Gastroesophageal sphincter (tissue), 4 donors: ENCODE measurements around the gene PGLYRP3. TPM values are rescaled to one million over a fixed set of nuclear protein-coding genes. Genes with fewer than 3 reads are reported as not detected.

Source experiments
- ATAC-seq: fragments of 150-250 bp; one replicate; pipeline ENCODE4 v1.9.1; 2016; ENCODE audit warnings: mild to moderate bottlenecking, moderate library complexity
- H3K27ac ChIP-seq, 4 donors: fragments of 200-600 bp; sonication (generic) in 3 of 4; 1 replicate in 3 of 4; 2 replicates in 1 of 4; pipeline ENCODE4 v1.5.1; 2016 to 2019
- H3K27me3 ChIP-seq: fragments of 200-600 bp; sonication (generic); one replicate; pipeline ENCODE4 v1.5.1; 2019
- H3K36me3 ChIP-seq, 2 donors: fragments of 200-600 bp; sonication (generic); one replicate each; pipeline ENCODE4 v1.5.1; 2019; ENCODE audit warnings: control low read depth in 1 of 2
- H3K4me1 ChIP-seq, 3 donors: fragments of 200-600 bp; sonication (generic); 1 replicate in 2 of 3; 2 replicates in 1 of 3; pipeline ENCODE4 v1.5.1; 2016 to 2019; ENCODE audit warnings: control low read depth in 2 of 3
- H3K4me3 ChIP-seq, 2 donors: fragments of 200-600 bp; sonication (generic); one replicate each; pipeline ENCODE4 v1.5.1; 2019; ENCODE audit warnings: mild to moderate bottlenecking in 1 of 2, moderate library complexity in 1 of 2
- H3K9me3 ChIP-seq, 3 donors: fragments of 200-600 bp; sonication (generic); one replicate each; pipeline ENCODE4 v1.5.1; 2017 to 2019; ENCODE audit warnings: control low read depth in 2 of 3
- CTCF ChIP-seq, 4 experiments: fragments of 200-600 bp in 2 of 4; fragments of 450-650 bp in 2 of 4; sonication (generic) in 1 of 4; IDR thresholded peaks; one replicate each; pipeline ENCODE4 v1.5.1; 2017 to 2019; ENCODE audit warnings: antibody characterized with exemption in 4 of 4, mild to moderate bottlenecking in 2 of 4, moderate library complexity in 2 of 4
- EP300 ChIP-seq: sonication (generic); formaldehyde crosslinking; IDR thresholded peaks from one replicate; pipeline ENCODE4 v1.6.1; 2017; ENCODE audit warnings: antibody characterized with exemption, mild to moderate bottlenecking
- POLR2A ChIP-seq, 2 donors: fragments of 450-650 bp; IDR thresholded peaks; one replicate each; pipeline ENCODE4 v1.6.1; 2017; ENCODE audit warnings: antibody characterized with exemption in 2 of 2, mild to moderate bottlenecking in 2 of 2, moderate library complexity in 1 of 2
- POLR2AphosphoS5 ChIP-seq: sonication (generic); formaldehyde crosslinking; IDR thresholded peaks from one replicate; pipeline ENCODE4 v1.6.1; 2017; ENCODE audit warnings: antibody characterized with exemption
- WGBS, 2 donors: methylation state at CpG; one replicate each; pipeline ENCODE4 v1.1.5; 2018; ENCODE audit warnings: low coverage in 1 of 2; 5-methylcytosine and 5-hydroxymethylcytosine counted together
- total RNA-seq, 4 donors: library from RNA; depleted of rRNA; stranded (reverse); fragments of >200 nt; gene quantifications; one replicate each; pipeline ENCODE4 v1.1.0, GENCODE V29; 2016

Gene PGLYRP3
- total RNA-seq, 4 donors from 2014 or later: 0.45 TPM; not detected in 3

GRCh38 chr1:153262462-153263157 is 50.1 kb downstream of the PGLYRP3 start:
- Histone ChIP-seq H3K4me3 (no peak overlapping the region), H3K9me3 (no peaks in the 10 kb centered on the region), H3K4me1 (peaks cover 0 to 24% (median 7%) of the 10 kb centered on the region in 3 donors), H3K27me3 (peaks cover 88% of the 10 kb centered on the region), H3K36me3 (no peaks in the 10 kb centered on the region), H3K27ac (no peak overlapping the region)
- ATAC-seq: no peak
- 34 to 39% methylated on average over 9 to 10 of the region's 10 CpGs for WGBS, 2 donors
- TF ChIP-seq CTCF (IDR thresholded peaks at IDR 0.05) (no peak), POLR2A (IDR thresholded peaks at IDR 0.05) (no peak), EP300 (no peak), POLR2AphosphoS5 (no peak)

- TF ChIP-seq EP300 (no peak), CTCF (IDR thresholded peaks at IDR 0.05) (no peak), POLR2AphosphoS5 (no peak), POLR2A (IDR thresholded peaks at IDR 0.05) (no peak)
- H3K27me3 ChIP-seq: peaks cover 82% of the 10 kb centered on the region
- no peak for ATAC-seq
Observed at GRCh38 chr1:153262070-153262366, 50.7 kb downstream of the PGLYRP3 start.

GRCh38 chr1:153261281-153262069 is 51.3 kb downstream of the PGLYRP3 start:
- Histone ChIP-seq H3K27ac (peak overlapping the region in 1 of 4 donors; percentile 32), H3K36me3 (no peaks in the 10 kb centered on the region), H3K4me1 (peaks cover 0 to 24% (median 7%) of the 10 kb centered on the region in 3 donors), H3K9me3 (no peaks in the 10 kb centered on the region), H3K27me3 (peaks cover 77% of the 10 kb centered on the region), H3K4me3 (peak overlapping the region; percentile 11 to 59)
- no peak for TF ChIP-seq POLR2A (IDR thresholded peaks at IDR 0.05)
- TF ChIP-seq POLR2AphosphoS5: no peak
- TF ChIP-seq CTCF (IDR thresholded peaks at IDR 0.05): no peak
- TF ChIP-seq EP300: no peak
- ATAC-seq: peak; percentile 77
- 10 to 35% methylated on average over 2 to 7 of the region's 80 CpGs for WGBS, 2 donors

More at GRCh38 chr1:153262070-153262366, 50.7 kb downstream of the PGLYRP3 start:
- Histone ChIP-seq H3K36me3 (no peaks in the 10 kb centered on the region), H3K4me1 (peaks cover 0 to 24% (median 7%) of the 10 kb centered on the region in 3 donors), H3K4me3 (peak overlapping the region in 1 of 2 donors; percentile 59), H3K27ac (no peak overlapping the region), H3K9me3 (no peaks in the 10 kb centered on the region)
- 38 to 53% methylated on average over 5 of the region's 6 CpGs for WGBS, 2 donors

- Histone ChIP-seq H3K36me3 (no peaks in the 10 kb centered on the region), H3K4me3 (peak overlapping the region; percentile 11 to 59), H3K27me3 (peaks cover 69% of the 10 kb centered on the region), H3K9me3 (no peaks in the 10 kb centered on the region), H3K27ac (peak overlapping the region in 1 of 4 donors; percentile 32), H3K4me1 (peaks cover 0 to 24% (median 7%) of the 10 kb centered on the region in 3 donors)
- TF ChIP-seq POLR2A (IDR thresholded peaks at IDR 0.05) (no peak), POLR2AphosphoS5 (no peak), EP300 (no peak), CTCF (IDR thresholded peaks at IDR 0.05) (no peak)
- WGBS, 2 donors: 41% methylated on average over 4 of the region's 45 CpGs; no CpG with 5 or more reads in 1 of the 2 donors
- ATAC-seq: no peak
Observed at GRCh38 chr1:153260585-153261280, 52.0 kb downstream of the PGLYRP3 start.
